Activated T-cell treated with anti-CD3 and anti-CD28 coated beads for 1 hour (primary cell): Measurements from ENCODE around the gene RPH3AL.
"Not testable (repeated sequence)": the region's sequence is repeated elsewhere in the genome, so short reads cannot be mapped to it uniquely, and the experiment has no call there.

Experiments
- DNase-seq: peaks from one replicate; pipeline ENCODE4 v3.0.0-alpha.2; 2020; ENCODE audit warnings: low read depth

The RPH3AL gene

DNA sequence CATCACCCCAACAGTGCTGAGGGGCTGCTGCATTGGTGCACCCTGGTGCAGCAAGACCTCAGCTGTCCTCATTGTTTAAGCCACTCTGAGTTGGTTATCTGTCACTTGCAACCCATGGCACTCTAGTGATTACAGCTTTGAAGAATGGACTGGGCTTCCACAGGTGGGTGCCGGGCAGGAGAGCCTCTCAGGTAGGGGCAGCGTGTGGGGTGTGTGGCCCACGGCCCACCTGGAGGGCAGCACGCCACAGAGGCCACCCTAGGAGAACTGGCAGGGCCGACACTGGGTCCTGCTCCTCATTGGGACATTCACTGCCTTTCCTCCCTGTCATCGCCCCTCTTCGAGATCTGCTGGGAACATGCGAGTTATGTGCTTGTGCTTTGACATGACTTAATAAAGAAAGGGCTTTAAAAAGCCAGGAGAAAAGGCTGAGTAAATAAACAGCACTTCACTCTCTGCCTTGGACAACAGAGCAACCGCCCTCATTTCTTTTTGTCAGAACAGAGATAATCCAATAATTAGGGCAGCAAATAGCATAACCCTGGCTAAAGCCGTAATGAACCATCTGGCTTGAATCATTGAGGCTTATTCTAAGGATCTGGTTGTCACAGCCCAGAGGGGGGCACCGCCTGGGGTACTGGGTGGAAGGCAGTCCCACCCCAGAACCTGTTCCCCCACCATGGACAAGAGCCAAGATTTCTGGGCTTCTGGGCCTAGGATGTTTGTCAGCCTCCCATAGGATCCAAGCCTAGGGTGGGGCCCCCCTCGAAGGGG, 174.1 kb downstream of the RPH3AL start:
- DNase-seq = no peak

DNA sequence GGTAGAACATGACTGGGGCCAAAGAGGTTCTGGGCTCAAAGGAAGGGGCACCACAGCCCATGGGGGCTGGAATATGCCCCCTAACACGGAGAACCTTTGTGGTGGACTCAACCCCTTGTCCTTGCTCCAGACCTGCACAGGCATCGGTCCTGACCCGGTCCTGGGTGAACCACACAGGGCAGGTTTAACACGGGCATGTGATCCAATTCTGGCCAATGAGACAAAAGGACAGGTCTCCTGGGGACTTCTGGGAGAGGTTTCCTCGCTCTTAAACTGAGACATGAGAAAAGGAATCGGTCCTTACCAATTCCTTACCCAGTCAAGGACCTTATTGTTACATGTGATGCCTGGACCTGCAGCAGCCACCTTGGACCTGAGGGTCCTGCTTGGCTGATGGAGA, 174.8 kb downstream of the RPH3AL start:
- no peak for DNase-seq

DNA sequence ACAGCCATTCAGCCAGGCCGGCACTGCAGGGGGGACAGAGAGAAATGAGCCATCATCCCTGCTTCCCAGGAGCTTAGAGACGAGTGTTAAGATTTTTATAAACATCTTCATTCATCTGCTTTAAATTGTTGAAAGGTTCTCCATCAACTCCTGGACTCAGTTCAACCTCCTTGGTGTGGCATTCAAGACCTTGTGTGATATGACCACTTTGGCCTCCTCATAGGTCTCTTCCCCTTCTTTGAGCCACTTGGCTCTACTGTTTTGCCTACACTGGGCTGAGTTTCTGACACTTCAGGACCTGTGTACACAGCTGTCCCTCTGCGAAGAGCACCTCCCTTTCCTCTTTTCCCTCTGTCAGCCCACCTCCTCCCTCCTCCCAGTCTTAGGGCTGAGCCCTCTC, 175.5 kb downstream of the RPH3AL start:
- DNase-seq = no peak

DNA sequence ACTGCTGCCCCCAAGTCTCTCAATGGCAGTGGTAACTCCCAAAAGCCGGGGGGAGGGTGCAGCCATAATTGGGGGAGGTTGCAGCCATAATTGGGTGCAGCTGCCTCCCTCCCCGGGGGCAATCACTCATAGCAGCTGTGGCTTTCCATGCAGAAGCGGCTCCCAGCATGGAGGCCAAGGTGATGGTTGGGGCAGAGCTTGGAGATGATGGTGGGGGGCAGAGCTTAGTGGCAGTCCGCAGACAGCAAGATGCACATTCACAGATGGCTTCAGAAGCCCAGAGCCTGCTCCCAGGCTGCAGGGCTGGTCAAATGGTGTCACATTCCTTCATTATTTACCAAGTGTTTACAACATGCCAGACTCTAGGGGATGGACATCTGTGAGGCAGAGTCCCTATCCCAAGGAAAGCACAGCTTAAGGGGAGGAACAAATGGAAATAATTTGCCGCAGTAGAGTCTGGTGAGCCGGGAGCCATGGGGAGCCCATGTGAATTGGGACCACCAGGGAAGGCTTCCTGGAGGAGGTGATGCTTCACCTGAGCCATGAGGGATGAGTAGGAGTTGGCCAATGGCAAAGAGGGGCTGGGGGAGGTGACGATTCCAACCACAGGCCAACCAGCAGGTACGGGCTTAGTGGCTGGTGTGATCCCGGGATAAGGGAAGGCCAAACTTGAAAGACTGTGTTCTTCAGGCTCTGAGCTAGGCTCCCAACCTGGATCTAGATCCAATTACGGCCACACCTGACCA, 179.3 kb downstream of the RPH3AL start:
- no peak for DNase-seq

DNA sequence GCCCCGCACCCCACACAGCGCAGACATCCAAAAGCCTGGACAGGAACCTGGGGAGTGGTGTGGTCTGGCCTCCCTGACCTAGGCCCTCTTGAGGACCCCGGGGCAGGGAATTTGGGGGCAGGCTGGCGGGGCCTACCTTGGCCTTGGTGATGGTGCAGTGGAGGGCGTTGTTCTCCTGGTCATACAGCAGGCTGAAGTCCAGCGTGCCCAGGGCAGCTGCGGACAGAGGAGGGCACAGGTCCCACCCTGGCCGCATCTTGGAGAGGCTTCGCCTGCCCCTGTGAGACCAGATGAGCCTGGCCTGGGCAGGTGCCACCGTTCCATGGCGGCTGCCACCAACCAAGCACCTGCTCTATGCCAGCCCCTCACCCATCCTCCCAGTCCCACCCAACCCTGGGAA, 180.2 kb downstream of the RPH3AL start:
- no peak for DNase-seq

DNA sequence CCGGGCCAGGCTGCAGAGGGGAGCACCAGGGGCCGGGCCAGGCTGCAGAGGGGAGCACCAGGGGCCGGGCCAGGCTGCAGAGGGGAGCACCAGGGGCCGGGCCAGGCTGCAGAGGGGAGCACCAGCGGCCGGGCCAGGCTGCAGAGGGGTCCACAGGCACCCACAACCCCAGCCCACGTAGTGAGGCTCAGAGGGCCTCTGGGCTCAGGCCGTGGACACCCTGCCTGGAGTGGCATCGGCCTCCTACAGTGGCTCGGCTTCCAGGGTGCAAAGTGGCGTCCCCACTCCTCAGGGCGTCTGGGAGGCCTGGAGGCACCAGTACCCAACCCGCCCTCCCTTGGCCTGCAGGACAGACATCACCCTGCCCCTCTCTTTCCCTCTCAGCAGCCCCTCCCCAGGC, 180.7 kb downstream of the RPH3AL start:
- no peak for DNase-seq

DNA sequence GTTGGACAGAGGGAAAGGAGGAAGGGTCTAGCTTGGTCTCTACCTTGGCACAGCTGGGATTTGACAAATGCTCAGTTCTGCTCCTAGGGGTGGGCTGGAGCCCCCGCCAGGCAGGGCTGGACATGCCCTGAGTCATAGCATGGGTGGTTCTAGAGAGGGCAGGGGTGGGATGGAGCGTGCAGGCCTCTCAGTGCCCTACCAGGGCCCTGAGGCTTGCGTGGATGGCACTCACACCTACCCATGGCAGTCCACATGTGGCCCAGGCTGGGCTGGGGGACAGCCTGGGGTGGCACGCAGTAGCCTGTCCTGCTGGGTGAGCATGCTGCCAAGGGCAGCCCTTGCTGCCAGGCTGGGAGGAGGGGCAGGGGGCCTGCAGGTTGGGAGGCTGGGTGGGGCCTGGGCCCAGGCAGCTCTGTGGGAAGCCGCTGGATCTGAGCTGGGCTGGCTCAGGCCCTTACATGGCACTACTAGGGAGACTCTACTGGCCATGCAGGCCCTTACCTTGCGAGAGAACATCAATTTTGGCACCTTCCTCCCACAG, 182.4 kb downstream of the RPH3AL start:
- DNase-seq = no peak

DNA sequence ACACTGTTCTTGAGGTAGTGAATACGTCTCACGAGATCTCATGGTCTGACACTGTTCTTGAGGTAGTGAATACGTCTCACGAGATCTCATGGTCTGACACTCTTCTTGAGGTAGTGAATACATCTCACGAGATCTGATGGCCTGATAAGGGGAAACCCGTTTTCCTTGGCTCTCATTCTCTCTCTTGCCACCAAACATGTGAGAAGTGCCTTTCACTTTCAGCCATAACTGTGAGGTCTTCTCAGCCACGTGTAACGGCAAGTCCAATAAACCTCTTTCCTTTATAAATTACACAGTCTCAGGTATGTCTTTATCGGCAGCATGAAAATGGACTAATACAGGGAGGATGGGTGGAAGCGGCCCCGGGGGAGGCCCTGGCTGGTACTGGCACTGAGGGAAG, 184.0 kb downstream of the RPH3AL start:
- not testable (repeated sequence) for DNase-seq

DNA sequence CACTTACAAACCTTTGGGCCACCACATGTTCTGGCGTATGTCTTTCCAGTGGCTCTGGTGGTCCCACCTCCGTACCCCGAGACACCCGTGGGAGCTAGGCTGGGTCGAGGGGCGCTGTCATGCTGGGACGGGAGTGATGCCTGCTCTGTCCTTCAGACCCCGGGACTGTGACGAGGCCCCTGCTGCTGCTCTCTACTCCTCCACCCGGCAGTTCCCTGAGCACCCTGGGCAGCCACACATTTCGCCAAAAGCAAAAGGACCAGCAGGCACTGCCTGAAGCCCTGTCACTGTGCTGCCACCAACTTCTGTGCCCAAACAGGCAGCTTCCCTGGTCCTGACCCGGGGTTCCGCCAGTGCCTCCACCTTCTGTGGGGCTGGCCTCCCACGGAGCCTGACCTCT, 186.7 kb downstream of the RPH3AL start:
- DNase-seq = no peak

DNA sequence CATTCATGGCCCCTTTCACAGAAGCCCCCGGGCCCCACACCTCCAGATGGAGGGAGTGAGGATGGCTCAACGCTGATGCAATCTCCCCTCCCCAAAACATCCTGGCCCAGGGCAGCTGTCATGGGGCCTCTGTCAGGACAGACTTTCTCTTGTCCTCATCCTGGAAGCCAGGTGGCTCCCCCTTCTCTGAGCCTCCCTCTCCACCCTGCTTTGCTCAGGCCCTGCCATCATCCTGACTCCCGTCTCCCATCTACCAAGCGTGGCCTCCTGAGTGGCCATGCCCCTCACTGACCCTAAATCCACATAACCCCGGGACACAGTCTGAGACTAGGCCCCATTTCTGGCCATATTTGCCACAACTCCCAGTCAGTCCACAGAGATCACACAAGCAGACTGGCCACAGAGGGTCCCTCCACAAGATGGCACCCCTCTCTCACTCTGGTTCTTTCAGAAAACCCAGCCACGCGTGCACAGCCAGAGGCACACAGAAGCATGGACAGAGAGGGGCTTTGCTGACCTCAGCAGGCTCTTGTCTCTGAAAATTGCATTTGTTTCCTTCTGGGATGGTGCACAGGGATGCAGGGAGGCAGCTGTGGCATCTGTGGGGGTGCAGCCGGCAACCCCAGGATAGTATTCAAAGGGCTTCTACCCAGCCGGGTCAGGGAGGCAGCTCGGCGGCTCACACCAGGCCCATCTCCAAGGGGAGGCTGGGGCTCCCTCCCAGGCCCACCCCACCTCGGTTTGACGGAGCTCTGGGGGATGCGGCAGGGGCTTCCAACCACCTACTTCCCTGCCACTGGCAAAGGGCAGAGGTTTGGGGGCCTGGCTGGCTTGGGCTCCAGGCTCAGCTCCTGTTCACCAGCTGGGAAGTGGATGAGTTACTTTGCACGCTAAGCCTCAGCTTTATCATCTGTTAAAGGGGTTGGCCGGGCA, 188.0 kb downstream of the RPH3AL start:
- peak; percentile 23 for DNase-seq

DNA sequence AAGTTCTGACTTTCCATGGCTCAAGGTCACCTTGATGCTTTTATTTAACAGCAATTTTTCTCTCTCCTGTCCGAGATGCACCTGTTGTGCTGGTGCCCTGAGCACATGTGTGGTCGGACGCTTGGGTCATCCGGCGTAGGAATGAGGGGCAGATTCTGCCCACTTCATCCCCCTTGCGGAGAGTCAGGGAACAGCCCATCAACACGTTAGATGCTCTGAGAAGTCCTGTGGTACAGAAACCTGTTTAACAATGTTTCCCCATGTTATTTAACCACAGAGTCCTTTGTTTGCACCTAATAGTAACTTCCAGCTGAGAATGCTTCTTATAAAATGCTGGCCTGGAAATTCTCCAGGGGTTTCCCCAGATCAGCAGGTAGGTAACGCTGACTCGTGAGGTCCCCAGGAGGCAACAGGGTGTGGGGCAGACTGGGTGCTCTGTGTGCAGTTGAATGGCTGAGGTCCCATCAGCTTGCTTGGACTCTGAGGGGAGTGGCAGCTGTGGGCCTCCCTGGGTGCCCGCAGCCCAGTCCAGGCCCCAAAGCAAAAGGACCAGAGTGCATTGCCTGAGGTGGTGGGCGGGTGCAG, 189.0 kb downstream of the RPH3AL start:
- DNase-seq = no peak

DNA sequence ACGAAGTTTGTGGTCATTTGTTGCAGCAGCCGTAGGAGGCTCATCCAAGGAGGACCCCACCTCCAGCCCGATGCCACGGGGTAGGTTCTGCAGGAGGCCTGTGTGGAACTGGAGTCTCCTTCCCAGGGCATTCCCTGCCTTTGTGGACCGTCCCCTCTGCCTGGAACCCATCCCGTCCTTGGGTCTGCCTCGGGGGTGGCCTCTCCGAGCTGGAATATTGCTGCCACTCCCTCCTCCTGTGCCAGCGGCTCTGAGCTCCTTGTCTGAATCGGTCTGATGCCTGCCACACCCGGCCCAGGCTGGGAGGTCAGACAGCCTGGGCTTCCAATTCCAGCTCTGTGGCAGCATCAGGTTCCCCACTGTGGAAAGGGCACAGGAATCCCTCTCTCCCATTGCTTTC, 189.9 kb downstream of the RPH3AL start:
- no peak for DNase-seq
